22Rv1 (cell line): Measurements from ENCODE around the gene ANKLE2.

ENCODE experiments used
- CTCF ChIP-seq: fragments of 450-650 bp; IDR thresholded peaks from 2 replicates; pipeline ENCODE4 v1.5.1; 2017; ENCODE audit warnings: mild to moderate bottlenecking
- ZFX ChIP-seq: fragments of 450-650 bp; IDR thresholded peaks from 2 replicates; pipeline ENCODE4 v1.6.1; 2017; ENCODE audit warnings: antibody characterized with exemption, borderline replicate concordance

GRCh38 chr12:132713123-132713522 lies 48.5 kb downstream of the ANKLE2 start:
- TF ChIP-seq CTCF (no peak), ZFX (no peak)
